Esophagus squamous epithelium (tissue), 4 donors: ENCODE measurements around the gene CCBE1.

ENCODE experiments used
- POLR2A ChIP-seq, 4 donors: fragments of 450-650 bp; IDR thresholded peaks; one replicate each; pipeline ENCODE4 v1.6.1; 2017; ENCODE audit warnings: antibody characterized with exemption in 4 of 4, mild to moderate bottlenecking in 4 of 4, moderate library complexity in 3 of 4
- TF ChIP-seq, protein P1 (sequence below), 6 experiments: fragments of 450-650 bp in 4 of 6; fragments of 200-600 bp in 2 of 6; sonication (generic) in 2 of 6; IDR thresholded peaks; one replicate each; pipeline ENCODE4 v1.5.1; 2016 to 2019; ENCODE audit warnings: antibody characterized with exemption in 6 of 6, mild to moderate bottlenecking in 4 of 6, moderate library complexity in 4 of 6

DNA sequence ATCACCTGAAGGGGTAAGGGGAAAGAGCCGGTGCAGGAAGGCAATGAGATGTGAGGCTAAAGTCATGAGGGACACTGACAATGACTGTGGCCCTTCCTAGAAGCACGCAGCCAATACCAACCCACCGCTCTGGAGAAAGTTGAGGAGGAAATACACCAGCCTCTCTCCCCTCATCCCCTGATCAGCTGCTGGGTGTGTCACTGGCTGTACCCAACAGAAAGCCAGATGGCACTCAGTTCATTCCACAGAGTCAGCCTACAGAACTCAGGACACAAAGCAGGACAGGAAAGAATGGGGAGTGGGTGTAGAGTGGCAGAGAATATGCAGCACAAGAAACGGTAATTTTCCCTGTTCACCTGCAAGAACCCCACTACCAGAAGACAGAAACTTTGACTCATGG, 29.7 kb downstream of the CCBE1 start:
- TF ChIP-seq, protein P1, sequence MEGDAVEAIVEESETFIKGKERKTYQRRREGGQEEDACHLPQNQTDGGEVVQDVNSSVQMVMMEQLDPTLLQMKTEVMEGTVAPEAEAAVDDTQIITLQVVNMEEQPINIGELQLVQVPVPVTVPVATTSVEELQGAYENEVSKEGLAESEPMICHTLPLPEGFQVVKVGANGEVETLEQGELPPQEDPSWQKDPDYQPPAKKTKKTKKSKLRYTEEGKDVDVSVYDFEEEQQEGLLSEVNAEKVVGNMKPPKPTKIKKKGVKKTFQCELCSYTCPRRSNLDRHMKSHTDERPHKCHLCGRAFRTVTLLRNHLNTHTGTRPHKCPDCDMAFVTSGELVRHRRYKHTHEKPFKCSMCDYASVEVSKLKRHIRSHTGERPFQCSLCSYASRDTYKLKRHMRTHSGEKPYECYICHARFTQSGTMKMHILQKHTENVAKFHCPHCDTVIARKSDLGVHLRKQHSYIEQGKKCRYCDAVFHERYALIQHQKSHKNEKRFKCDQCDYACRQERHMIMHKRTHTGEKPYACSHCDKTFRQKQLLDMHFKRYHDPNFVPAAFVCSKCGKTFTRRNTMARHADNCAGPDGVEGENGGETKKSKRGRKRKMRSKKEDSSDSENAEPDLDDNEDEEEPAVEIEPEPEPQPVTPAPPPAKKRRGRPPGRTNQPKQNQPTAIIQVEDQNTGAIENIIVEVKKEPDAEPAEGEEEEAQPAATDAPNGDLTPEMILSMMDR (IDR thresholded peaks at IDR 0.05) = no peak
- no peak for TF ChIP-seq POLR2A (IDR thresholded peaks at IDR 0.05)
